HepG2 (cell line): Measurements from ENCODE around the gene ZNF385B.

Experiments used
- CTCF ChIP-seq: sonication (generic); formaldehyde crosslinking; IDR thresholded peaks from 2 replicates; pipeline ENCODE4 v1.5.0; 2020; ENCODE audit warnings: mild to moderate bottlenecking, missing genetic modification reagents, moderate library complexity
- EP300 ChIP-seq, 3 experiments: sonication (generic) in 1 of 3; formaldehyde crosslinking in 1 of 3; IDR thresholded peaks; 2 replicates each; pipeline versions ENCODE4 v1.5.1 to v1.6.1; 2011 to 2020; ENCODE audit warnings: low read depth in 2 of 3, low read length in 2 of 3, borderline replicate concordance in 1 of 3, improper control_type of control experiment in 1 of 3, mild to moderate bottlenecking in 1 of 3, missing genetic modification reagents in 1 of 3, moderate library complexity in 1 of 3
- POLR2AphosphoS5 ChIP-seq: IDR thresholded peaks from 2 replicates; pipeline ENCODE4 v1.6.1; 2012; ENCODE audit warnings: low read depth, low read length
- RFX5 ChIP-seq: IDR thresholded peaks from 2 replicates; pipeline ENCODE4 v1.6.1; 2011; ENCODE audit warnings: low read depth, low read length, improper control_type of control experiment
- TRIM22 ChIP-seq: fragments of 450-650 bp; IDR thresholded peaks from 2 replicates; pipeline ENCODE4 v1.6.1; 2017
- TF ChIP-seq, protein P1 (sequence below): sonication (generic); formaldehyde crosslinking; IDR thresholded peaks from 2 replicates; pipeline ENCODE4 v1.4.0; 2020; ENCODE audit warnings: mild to moderate bottlenecking, missing genetic modification reagents

DNA sequence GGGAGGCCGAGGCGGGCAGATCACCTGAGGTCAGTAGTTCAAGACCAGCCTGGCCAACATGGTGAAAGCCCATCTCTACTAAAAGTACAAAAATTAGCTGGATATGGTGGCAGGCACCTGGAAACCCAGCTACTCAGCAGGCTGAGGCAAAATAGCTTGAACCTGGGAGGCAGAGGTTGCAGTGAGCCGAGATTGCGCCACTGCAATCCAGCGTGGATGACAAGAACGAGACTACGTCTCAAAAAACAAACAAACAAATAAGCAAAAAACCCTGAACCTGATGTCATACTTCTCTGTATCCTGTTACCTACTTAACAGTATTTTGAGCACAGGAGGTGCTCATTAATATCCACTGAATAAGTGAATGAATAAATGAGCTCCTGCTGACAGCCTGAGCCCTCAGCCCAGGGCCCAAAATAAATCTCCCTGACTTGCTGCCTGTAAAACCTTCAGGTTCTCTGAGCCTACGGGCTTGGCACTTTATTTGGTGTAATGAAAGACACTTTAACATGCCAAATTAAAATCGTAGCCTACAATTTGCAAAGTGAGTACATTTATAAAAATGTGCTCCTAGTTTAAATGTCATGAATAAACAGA, 215.1 kb downstream of the ZNF385B start:
- TF ChIP-seq, protein P1, sequence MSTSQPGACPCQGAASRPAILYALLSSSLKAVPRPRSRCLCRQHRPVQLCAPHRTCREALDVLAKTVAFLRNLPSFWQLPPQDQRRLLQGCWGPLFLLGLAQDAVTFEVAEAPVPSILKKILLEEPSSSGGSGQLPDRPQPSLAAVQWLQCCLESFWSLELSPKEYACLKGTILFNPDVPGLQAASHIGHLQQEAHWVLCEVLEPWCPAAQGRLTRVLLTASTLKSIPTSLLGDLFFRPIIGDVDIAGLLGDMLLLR (CRISPR knock-in tag), result no peak
- TF ChIP-seq RFX5 (no peak), POLR2AphosphoS5 (no peak), CTCF (CRISPR knock-in tag) (no peak), EP300 (IDR thresholded peaks at IDR 0.05; ENCODE audit: low read depth in 2 of 2, low read length in 2 of 2) (no peak), EP300 (CRISPR knock-in tag; IDR thresholded peaks at IDR 0.05; ENCODE audit: borderline replicate concordance) (no peak), TRIM22 (no peak)
